ENCODE results near the gene PPP1R9B.

Gene PPP1R9B

GRCh38 chr17:50150354-50151040 lies at the start of gene PPP1R9B:
TSS of gene PPP1R9B (minus strand) at chr17:50150677. CDS start at chr17:50150513, 164 bp downstream.
- peak within 1 kb of the TSS; percentile 96 for H3K27ac ChIP-seq
- DNase-seq (ENCODE audit: low read depth, low spot score) = no peak

GRCh38 chr17:50199803-50200456 lies 49.5 kb upstream of the PPP1R9B start:
- peak overlapping the region; percentile 91 for H3K27ac ChIP-seq
- peak; percentile 78 for DNase-seq (ENCODE audit: low read depth, low spot score)

- H3K27ac ChIP-seq = peak overlapping the region; percentile 91
These were observed 48.8 kb upstream of the PPP1R9B start for GRCh38 chr17:50199211-50199802.

GRCh38 chr17:50198026-50198669 lies 47.7 kb upstream of the PPP1R9B start:
- H3K27ac ChIP-seq = no peak overlapping the region
- DNase-seq (ENCODE audit: low read depth, low spot score) = no peak

More at GRCh38 chr17:50199211-50199802, 48.8 kb upstream of the PPP1R9B start:
- DNase-seq (ENCODE audit: low read depth, low spot score) = no peak

- DNase-seq (ENCODE audit: low read depth, low spot score) = no peak
- H3K27ac ChIP-seq = no peak overlapping the region
These were observed 46.3 kb upstream of the PPP1R9B start for GRCh38 chr17:50196826-50197225.

GRCh38 chr17:50196036-50196435 lies 45.6 kb upstream of the PPP1R9B start:
- DNase-seq (ENCODE audit: low read depth, low spot score) = no peak
- no peak overlapping the region for H3K27ac ChIP-seq

- no peak for DNase-seq (ENCODE audit: low read depth, low spot score)
- no peak overlapping the region for H3K27ac ChIP-seq
These were observed 44.7 kb upstream of the PPP1R9B start for GRCh38 chr17:50194934-50195865.

GRCh38 chr17:50194140-50194933 lies 43.9 kb upstream of the PPP1R9B start:
- DNase-seq (ENCODE audit: low read depth, low spot score) = no peak
- H3K27ac ChIP-seq = no peak overlapping the region

GRCh38 chr17:50192618-50193291 lies 42.3 kb upstream of the PPP1R9B start:
- H3K27ac ChIP-seq = no peak overlapping the region

GRCh38 chr17:50192144-50192617 lies 41.7 kb upstream of the PPP1R9B start:
- H3K27ac ChIP-seq = no peak overlapping the region
- no peak for DNase-seq (ENCODE audit: low read depth, low spot score)

More at GRCh38 chr17:50192618-50193291, 42.3 kb upstream of the PPP1R9B start:
- DNase-seq (ENCODE audit: low read depth, low spot score) = no peak

GRCh38 chr17:50191359-50192143 lies 41.1 kb upstream of the PPP1R9B start:
- no peak for DNase-seq (ENCODE audit: low read depth, low spot score)
- H3K27ac ChIP-seq = no peak overlapping the region

- DNase-seq (ENCODE audit: low read depth, low spot score) = no peak
- H3K27ac ChIP-seq = no peak overlapping the region
These were observed 40.3 kb upstream of the PPP1R9B start for GRCh38 chr17:50190603-50191358.

GRCh38 chr17:50190293-50190602 lies 39.8 kb upstream of the PPP1R9B start:
- no peak overlapping the region for H3K27ac ChIP-seq
- DNase-seq (ENCODE audit: low read depth, low spot score) = no peak

- H3K27ac ChIP-seq = no peak overlapping the region
- no peak for DNase-seq (ENCODE audit: low read depth, low spot score)
These were observed 39.2 kb upstream of the PPP1R9B start for GRCh38 chr17:50189550-50190292.

- no peak for DNase-seq (ENCODE audit: low read depth, low spot score)
- no peak overlapping the region for H3K27ac ChIP-seq
These were observed 38.6 kb upstream of the PPP1R9B start for GRCh38 chr17:50188921-50189549.

GRCh38 chr17:50188531-50188920 lies 38.0 kb upstream of the PPP1R9B start:
- H3K27ac ChIP-seq = no peak overlapping the region
- DNase-seq (ENCODE audit: low read depth, low spot score) = no peak
